Measurements from ENCODE around the gene TGOLN2. TPM values are rescaled to one million over a fixed set of nuclear protein-coding genes. Genes with fewer than 3 reads are reported as not detected.

The TGOLN2 gene
- total and polyA plus RNA-seq, 2 of the 13 experiments (the other 11 are each of a cell fraction or from before 2014, with no cell fraction given): 99.6 to 155 TPM

DNA sequence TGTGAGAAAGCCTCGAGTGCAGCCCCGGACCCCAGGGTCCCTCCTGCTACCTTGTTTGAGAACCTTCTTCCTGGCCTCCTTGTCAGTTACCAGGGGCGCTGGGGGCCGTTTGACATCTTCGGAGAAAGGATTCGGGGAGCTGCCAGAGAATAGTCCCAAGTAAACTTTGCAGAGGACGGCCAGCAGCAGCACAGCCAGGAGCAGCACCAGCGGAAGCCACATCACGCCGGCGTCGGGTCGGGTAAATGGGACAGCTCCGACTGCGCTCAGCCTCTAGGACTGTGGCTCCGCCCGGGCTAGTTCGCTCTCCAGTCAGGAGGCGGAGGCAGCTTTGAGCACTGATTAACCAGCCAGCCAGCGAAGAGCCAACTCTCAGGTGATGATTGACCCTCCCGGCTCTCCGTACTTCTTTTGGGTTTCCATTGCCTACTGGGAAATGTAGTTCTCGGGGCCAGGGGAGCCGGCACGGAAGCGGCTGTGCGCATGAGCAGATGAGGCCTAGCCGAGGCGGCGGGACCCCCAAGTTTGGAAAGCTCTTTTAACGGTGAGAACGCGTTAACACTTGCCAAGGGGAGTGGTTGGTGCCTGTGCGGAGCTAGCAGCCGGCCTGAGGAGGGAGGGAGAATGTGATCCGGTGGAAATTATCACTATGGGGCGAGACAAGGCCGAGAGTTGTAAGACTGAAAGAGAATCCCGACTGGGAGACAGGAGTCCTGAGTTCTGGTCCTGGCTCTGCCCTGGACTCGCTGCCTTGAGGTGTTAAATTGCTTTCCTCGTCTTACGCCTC lies 26.7 kb upstream of the TGOLN2 start, which contains the start of the genes ELMOD3 and RETSAT (continued):
- TF ChIP-seq, protein P1, sequence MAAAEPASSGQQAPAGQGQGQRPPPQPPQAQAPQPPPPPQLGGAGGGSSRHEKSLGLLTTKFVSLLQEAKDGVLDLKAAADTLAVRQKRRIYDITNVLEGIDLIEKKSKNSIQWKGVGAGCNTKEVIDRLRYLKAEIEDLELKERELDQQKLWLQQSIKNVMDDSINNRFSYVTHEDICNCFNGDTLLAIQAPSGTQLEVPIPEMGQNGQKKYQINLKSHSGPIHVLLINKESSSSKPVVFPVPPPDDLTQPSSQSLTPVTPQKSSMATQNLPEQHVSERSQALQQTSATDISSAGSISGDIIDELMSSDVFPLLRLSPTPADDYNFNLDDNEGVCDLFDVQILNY (CRISPR knock-in tag; conservative IDR thresholded peaks at IDR 0.05): peak; percentile 81; the same call in 1 of the 2 replicates
- TF ChIP-seq SCMH1 (CRISPR knock-in tag; IDR thresholded peaks at IDR 0.05; ENCODE audit: borderline replicate concordance) (no peak), ZSCAN12 (CRISPR knock-in tag; IDR thresholded peaks at IDR 0.05) (peak; percentile 86; the same call in 1 of the 2 replicates), IKZF4 (CRISPR knock-in tag; IDR thresholded peaks at IDR 0.05; ENCODE audit: borderline replicate concordance, low read depth, not compliant biosample characterization) (peak; percentile 56), PLSCR1 (CRISPR knock-in tag; IDR thresholded peaks at IDR 0.05; ENCODE audit: borderline replicate concordance) (peak; percentile 65; the same call in 1 of the 2 replicates), ZNF383 (CRISPR knock-in tag; IDR thresholded peaks at IDR 0.05; ENCODE audit: borderline replicate concordance) (peak; percentile 98; the same call in 1 of the 2 replicates), CENPX (CRISPR knock-in tag; IDR thresholded peaks at IDR 0.05) (no peak), SNAI1 (CRISPR knock-in tag; IDR thresholded peaks at IDR 0.05; ENCODE audit: borderline replicate concordance) (peak; percentile 70; the same call in 1 of the 2 replicates), NKX3-1 (CRISPR knock-in tag; IDR thresholded peaks at IDR 0.05) (peak; percentile 65), JUN (CRISPR knock-in tag; IDR thresholded peaks at IDR 0.05) (peak; percentile 84), FOXM1 (CRISPR knock-in tag; IDR thresholded peaks at IDR 0.05) (0 out of 2 replicates have a peak, but pooled peaks have one; percentile 14), PHF20 (CRISPR knock-in tag; IDR thresholded peaks at IDR 0.05) (peak; percentile 89), ZNF703 (CRISPR knock-in tag; IDR thresholded peaks at IDR 0.05; ENCODE audit: borderline replicate concordance) (peak; percentile 58; the same call in 1 of the 2 replicates), MLLT10 (CRISPR knock-in tag; IDR thresholded peaks at IDR 0.05) (no peak), YY1 (IDR thresholded peaks at IDR 0.05; ENCODE audit: insufficient read depth, insufficient replicate concordance, low read depth, low read length) (peak; percentile 83), AKAP8 (CRISPR knock-in tag; IDR thresholded peaks at IDR 0.05) (no peak), SRSF4 (IDR thresholded peaks at IDR 0.05; ENCODE audit: low read depth, low read length, poor library complexity, severe bottlenecking) (no peak), ZNF460 (CRISPR knock-in tag; IDR thresholded peaks at IDR 0.05; ENCODE audit: borderline replicate concordance) (peak; percentile 49; the same call in 1 of the 2 replicates), ATF5 (CRISPR knock-in tag; IDR thresholded peaks at IDR 0.05; ENCODE audit: low read depth) (peak; percentile 92), ZSCAN30 (CRISPR knock-in tag; IDR thresholded peaks at IDR 0.05) (no peak), GTF3A (CRISPR knock-in tag; conservative IDR thresholded peaks at IDR 0.05) (peak; percentile 98), FOXO1 (CRISPR knock-in tag; IDR thresholded peaks at IDR 0.05) (peak; percentile 8; the same call in 1 of the 2 replicates), KAT2B (IDR thresholded peaks at IDR 0.05; ENCODE audit: borderline replicate concordance, low read depth, low read length) (no peak), RNF2 (conservative IDR thresholded peaks at IDR 0.05; ENCODE audit: low read depth) (0 out of 2 replicates have a peak, but pooled peaks have one; percentile 48), SMAD1 (CRISPR knock-in tag; IDR thresholded peaks at IDR 0.05; ENCODE audit: borderline replicate concordance, low read depth) (0 out of 2 replicates have a peak, but pooled peaks have one; percentile 41), RARA (CRISPR knock-in tag; IDR thresholded peaks at IDR 0.05) (no peak; the same call in 1 of the 2 replicates)
- TF ChIP-seq, protein P2, sequence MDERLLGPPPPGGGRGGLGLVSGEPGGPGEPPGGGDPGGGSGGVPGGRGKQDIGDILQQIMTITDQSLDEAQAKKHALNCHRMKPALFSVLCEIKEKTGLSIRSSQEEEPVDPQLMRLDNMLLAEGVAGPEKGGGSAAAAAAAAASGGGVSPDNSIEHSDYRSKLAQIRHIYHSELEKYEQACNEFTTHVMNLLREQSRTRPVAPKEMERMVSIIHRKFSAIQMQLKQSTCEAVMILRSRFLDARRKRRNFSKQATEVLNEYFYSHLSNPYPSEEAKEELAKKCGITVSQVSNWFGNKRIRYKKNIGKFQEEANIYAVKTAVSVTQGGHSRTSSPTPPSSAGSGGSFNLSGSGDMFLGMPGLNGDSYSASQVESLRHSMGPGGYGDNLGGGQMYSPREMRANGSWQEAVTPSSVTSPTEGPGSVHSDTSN (CRISPR knock-in tag; IDR thresholded peaks at IDR 0.05): no peak

Measured in HepG2 (cell line).